Measurements from ENCODE around the gene HSPBP1.

Gene HSPBP1

DNA sequence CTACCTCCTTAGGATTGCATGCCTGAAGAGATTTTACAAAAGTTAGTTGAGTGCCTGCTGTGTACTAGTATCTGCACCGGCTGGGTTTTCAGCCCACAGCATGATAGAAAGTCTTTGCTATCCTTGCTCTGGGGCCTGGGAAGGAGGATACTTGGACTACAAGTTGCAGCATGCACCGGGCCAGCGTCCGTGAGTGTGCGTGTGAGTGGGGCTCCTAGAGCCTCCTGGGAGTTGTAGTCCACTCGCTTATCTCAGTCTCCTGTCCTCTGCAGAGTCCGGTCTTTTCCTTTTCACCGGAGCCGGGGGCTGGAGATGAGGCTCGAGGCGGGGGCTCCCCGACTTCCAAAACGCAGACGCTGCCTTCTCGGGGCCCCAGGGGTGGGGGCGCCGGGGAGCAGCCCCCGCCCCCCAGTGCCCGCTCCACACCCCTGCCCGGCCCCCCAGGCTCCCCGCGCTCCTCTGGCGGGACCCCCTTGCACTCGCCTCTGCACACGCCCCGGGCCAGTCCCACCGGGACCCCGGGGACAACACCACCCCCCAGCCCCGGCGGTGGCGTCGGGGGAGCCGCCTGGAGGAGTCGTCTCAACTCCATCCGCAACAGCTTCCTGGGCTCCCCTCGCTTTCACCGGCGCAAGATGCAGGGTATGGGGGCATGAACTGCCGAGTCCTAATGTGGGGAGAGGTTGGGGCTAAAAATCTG, 24.5 kb upstream of the HSPBP1 start:
- H3K4me3 ChIP-seq (ENCODE audit: low read depth, low read length, poor library complexity, severe bottlenecking) = no peak overlapping the region
- H2AFZ ChIP-seq (ENCODE audit: low read length) = no peak overlapping the region
- H3K9me3 ChIP-seq (ENCODE audit: low read length) = no peaks in the 10 kb centered on the region
- no peaks in the 10 kb centered on the region for H3K9me2 ChIP-seq (ENCODE audit: low read depth, low read length)
- H3K79me2 ChIP-seq (ENCODE audit: insufficient read depth, low read length) = no peaks in the 10 kb centered on the region
- no peak overlapping the region for H3K4me2 ChIP-seq (ENCODE audit: low read length)
- H3K9ac ChIP-seq (ENCODE audit: low read length) = no peak overlapping the region
- no peaks in the 10 kb centered on the region for H3K27me3 ChIP-seq (ENCODE audit: insufficient read depth, low read length)
- no peaks in the 10 kb centered on the region for H4K20me1 ChIP-seq (ENCODE audit: insufficient read depth, low read length)
- TF ChIP-seq, protein P1, sequence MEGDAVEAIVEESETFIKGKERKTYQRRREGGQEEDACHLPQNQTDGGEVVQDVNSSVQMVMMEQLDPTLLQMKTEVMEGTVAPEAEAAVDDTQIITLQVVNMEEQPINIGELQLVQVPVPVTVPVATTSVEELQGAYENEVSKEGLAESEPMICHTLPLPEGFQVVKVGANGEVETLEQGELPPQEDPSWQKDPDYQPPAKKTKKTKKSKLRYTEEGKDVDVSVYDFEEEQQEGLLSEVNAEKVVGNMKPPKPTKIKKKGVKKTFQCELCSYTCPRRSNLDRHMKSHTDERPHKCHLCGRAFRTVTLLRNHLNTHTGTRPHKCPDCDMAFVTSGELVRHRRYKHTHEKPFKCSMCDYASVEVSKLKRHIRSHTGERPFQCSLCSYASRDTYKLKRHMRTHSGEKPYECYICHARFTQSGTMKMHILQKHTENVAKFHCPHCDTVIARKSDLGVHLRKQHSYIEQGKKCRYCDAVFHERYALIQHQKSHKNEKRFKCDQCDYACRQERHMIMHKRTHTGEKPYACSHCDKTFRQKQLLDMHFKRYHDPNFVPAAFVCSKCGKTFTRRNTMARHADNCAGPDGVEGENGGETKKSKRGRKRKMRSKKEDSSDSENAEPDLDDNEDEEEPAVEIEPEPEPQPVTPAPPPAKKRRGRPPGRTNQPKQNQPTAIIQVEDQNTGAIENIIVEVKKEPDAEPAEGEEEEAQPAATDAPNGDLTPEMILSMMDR (IDR thresholded peaks at IDR 0.05; ENCODE audit: low read length) = no peak
- no peak for TF ChIP-seq EZH2 (IDR thresholded peaks at IDR 0.05; ENCODE audit: borderline replicate concordance, low read length)
- no peak overlapping the region for H3K27ac ChIP-seq (ENCODE audit: low read depth, low read length, poor library complexity, severe bottlenecking)
- H3K4me1 ChIP-seq (ENCODE audit: insufficient read depth, low read length, severe bottlenecking) = peaks cover 28% of the 10 kb centered on the region
- H3K36me3 ChIP-seq (ENCODE audit: insufficient read depth, low read length) = peaks cover 19% of the 10 kb centered on the region
- H3F3A ChIP-seq (ENCODE audit: insufficient read depth, low read length) = no peaks in the 10 kb centered on the region

DNA sequence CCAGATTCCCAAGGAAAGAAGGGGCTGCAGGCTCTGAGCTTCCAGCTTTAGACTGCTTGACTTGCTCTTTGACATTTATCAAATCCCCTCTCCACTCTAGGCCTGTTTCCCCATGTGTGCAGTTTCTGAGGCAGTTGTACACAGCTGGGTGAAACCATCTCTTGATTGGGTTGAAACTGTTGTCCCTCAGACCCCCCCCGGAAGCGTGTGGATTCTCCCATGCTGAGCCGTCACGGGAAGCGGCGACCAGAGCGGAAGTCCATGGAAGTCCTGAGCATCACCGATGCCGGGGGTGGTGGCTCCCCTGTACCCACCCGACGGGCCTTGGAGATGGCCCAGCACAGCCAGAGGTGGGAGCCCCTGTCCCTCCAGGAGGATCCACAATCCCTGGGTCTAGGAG, 23.6 kb upstream of the HSPBP1 start:
- Histone ChIP-seq H3K79me2 (ENCODE audit: insufficient read depth, low read length) (no peaks in the 10 kb centered on the region), H3K9ac (ENCODE audit: low read length) (no peak overlapping the region), H2AFZ (ENCODE audit: low read length) (no peak overlapping the region), H3K27ac (ENCODE audit: low read depth, low read length, poor library complexity, severe bottlenecking) (no peak overlapping the region), H3K4me2 (ENCODE audit: low read length) (no peak overlapping the region), H4K20me1 (ENCODE audit: insufficient read depth, low read length) (no peaks in the 10 kb centered on the region), H3F3A (ENCODE audit: insufficient read depth, low read length) (no peaks in the 10 kb centered on the region), H3K9me2 (ENCODE audit: low read depth, low read length) (no peaks in the 10 kb centered on the region), H3K36me3 (ENCODE audit: insufficient read depth, low read length) (peaks cover 12% of the 10 kb centered on the region), H3K27me3 (ENCODE audit: insufficient read depth, low read length) (no peaks in the 10 kb centered on the region), H3K4me1 (ENCODE audit: insufficient read depth, low read length, severe bottlenecking) (peaks cover 35% of the 10 kb centered on the region), H3K4me3 (ENCODE audit: low read depth, low read length, poor library complexity, severe bottlenecking) (no peak overlapping the region), H3K9me3 (ENCODE audit: low read length) (no peaks in the 10 kb centered on the region)
- no peak for TF ChIP-seq EZH2 (IDR thresholded peaks at IDR 0.05; ENCODE audit: borderline replicate concordance, low read length)
- TF ChIP-seq, protein P1 (IDR thresholded peaks at IDR 0.05; ENCODE audit: low read length) = no peak

DNA sequence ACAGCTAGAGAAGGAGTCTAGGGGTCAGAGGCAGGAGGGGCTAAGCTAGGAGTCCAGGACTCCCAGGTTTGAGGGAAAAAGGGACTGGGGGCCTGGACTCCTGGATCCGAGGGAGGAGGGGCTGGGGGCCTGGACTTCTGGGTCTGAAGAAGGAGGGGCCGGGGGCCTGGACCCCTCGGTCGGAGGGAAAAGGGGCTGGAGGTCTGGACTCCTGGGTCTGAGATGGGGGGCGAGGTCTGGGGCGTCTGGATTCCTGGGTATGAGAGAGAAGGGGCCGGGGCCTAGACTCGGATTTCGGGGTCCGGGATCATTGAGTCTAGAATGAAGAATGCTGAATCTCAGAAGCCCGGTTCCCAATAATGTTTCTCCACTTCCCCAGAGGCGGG, 22.4 kb upstream of the HSPBP1 start:
- no peak for TF ChIP-seq EZH2 (IDR thresholded peaks at IDR 0.05; ENCODE audit: borderline replicate concordance, low read length)
- TF ChIP-seq, protein P1 (IDR thresholded peaks at IDR 0.05; ENCODE audit: low read length) = no peak
- peak overlapping the region; percentile 67 for H3K4me2 ChIP-seq (ENCODE audit: low read length)
- peak overlapping the region; percentile 72 for H3K9ac ChIP-seq (ENCODE audit: low read length)
- no peaks in the 10 kb centered on the region for H3K9me3 ChIP-seq (ENCODE audit: low read length)
- no peaks in the 10 kb centered on the region for H3K9me2 ChIP-seq (ENCODE audit: low read depth, low read length)
- H3F3A ChIP-seq (ENCODE audit: insufficient read depth, low read length) = no peaks in the 10 kb centered on the region
- H3K79me2 ChIP-seq (ENCODE audit: insufficient read depth, low read length) = no peaks in the 10 kb centered on the region
- no peak overlapping the region for H2AFZ ChIP-seq (ENCODE audit: low read length)
- H3K36me3 ChIP-seq (ENCODE audit: insufficient read depth, low read length) = peaks cover 12% of the 10 kb centered on the region
- no peaks in the 10 kb centered on the region for H4K20me1 ChIP-seq (ENCODE audit: insufficient read depth, low read length)
- peaks cover 28% of the 10 kb centered on the region for H3K4me1 ChIP-seq (ENCODE audit: insufficient read depth, low read length, severe bottlenecking)
- peak overlapping the region; percentile 62 for H3K4me3 ChIP-seq (ENCODE audit: low read depth, low read length, poor library complexity, severe bottlenecking)
- no peaks in the 10 kb centered on the region for H3K27me3 ChIP-seq (ENCODE audit: insufficient read depth, low read length)
- peak overlapping the region; percentile 4 for H3K27ac ChIP-seq (ENCODE audit: low read depth, low read length, poor library complexity, severe bottlenecking)
